Stomach (tissue), 9 donors: ENCODE data around the gene UGT1A5. TPM values are rescaled to one million over a fixed set of nuclear protein-coding genes. Genes with fewer than 3 reads are reported as not detected.
"Not testable (repeated sequence)": the region's sequence is repeated elsewhere in the genome, so short reads cannot be mapped to it uniquely, and the experiment has no call there.

ENCODE experiments used
- DNase-seq, 2 donors: peaks; one replicate each; pipeline versions ENCODE4 v3.0.0 to v3.0.0-alpha.2; 2013 to 2019
- H3K27ac ChIP-seq, 5 donors: fragments of 200-600 bp in 4 of 5; sonication (generic) in 4 of 5; one replicate each; pipeline ENCODE4 v1.5.1; 2013 to 2019; ENCODE audit warnings: mild to moderate bottlenecking in 1 of 5, moderate library complexity in 1 of 5
- H3K27me3 ChIP-seq, 3 donors: fragments of 200-600 bp; sonication (generic); one replicate each; pipeline ENCODE4 v1.5.1; 2017 to 2019; ENCODE audit warnings: mixed run types in 1 of 3
- H3K36me3 ChIP-seq, 4 donors: fragments of 200-600 bp; sonication (generic); 1 replicate in 3 of 4; 2 replicates in 1 of 4; pipeline ENCODE4 v1.5.1; 2016 to 2019
- H3K4me1 ChIP-seq, 4 donors: fragments of 200-600 bp; sonication (generic); one replicate each; pipeline ENCODE4 v1.5.1; 2016 to 2019
- H3K4me3 ChIP-seq, 4 donors: fragments of 200-600 bp; sonication (generic) in 3 of 4; one replicate each; pipeline ENCODE4 v1.5.1; 2016 to 2019; ENCODE audit warnings: mild to moderate bottlenecking in 1 of 4
- H3K9me3 ChIP-seq, 4 donors: fragments of 200-600 bp; sonication (generic); one replicate each; pipeline ENCODE4 v1.5.1; 2016 to 2019
- CTCF ChIP-seq, 7 experiments: fragments of 450-650 bp in 4 of 7; fragments of 200-600 bp in 3 of 7; sonication (generic) in 3 of 7; IDR thresholded peaks; one replicate each; pipeline ENCODE4 v1.5.1; 2016 to 2019; ENCODE audit warnings: antibody characterized with exemption in 7 of 7, control low read depth in 2 of 7, mild to moderate bottlenecking in 1 of 7
- EP300 ChIP-seq: sonication (generic); formaldehyde crosslinking; IDR thresholded peaks from one replicate; pipeline ENCODE4 v1.6.1; 2017; ENCODE audit warnings: antibody characterized with exemption
- POLR2A ChIP-seq, 4 donors: fragments of 450-650 bp; IDR thresholded peaks; one replicate each; pipeline ENCODE4 v1.6.1; 2016; ENCODE audit warnings: antibody characterized with exemption in 4 of 4, control low read depth in 2 of 4, mild to moderate bottlenecking in 1 of 4, moderate library complexity in 1 of 4
- POLR2AphosphoS5 ChIP-seq, 3 donors: sonication (generic); formaldehyde crosslinking; IDR thresholded peaks; one replicate each; pipeline ENCODE4 v1.6.1; 2016; ENCODE audit warnings: antibody characterized with exemption in 3 of 3
- whole genome bisulfite sequencing, 5 donors: extraction: QIAGEN DNeasy Blood & Tissue Kit in 3 of 5; methylation state at CpG; one replicate each; pipeline versions ENCODE4 v1.1.5 to v1.1.7; 2013 to 2018; 5-methylcytosine and 5-hydroxymethylcytosine counted together
- intact Hi-C: fragments of 100-400 bp; cut with DNase I; formaldehyde crosslinking; loops from one replicate; pipeline ENCODE4 v1.15.1; 2023; ENCODE audit warnings: low total_unique reads
- polyA plus RNA-seq, 3 donors: library from polyadenylated mRNA; stranded (reverse); fragments of 200-250 nt; gene quantifications; one replicate each; pipeline ENCODE4 v1.2.3, GENCODE V29; 2013
- total RNA-seq, 5 donors: library from RNA; depleted of rRNA; stranded (reverse); fragments of >200 nt; gene quantifications; one replicate each; pipeline versions ENCODE4 v1.1.0 to v1.2.3, GENCODE V29; 2014 to 2016
- donor health status: healthy with polysubstance abuse.
- donor health status: Bipolar disorder and iron deficiency.
- donor health status: healthy.

UGT1A5 gene
- total and polyA plus RNA-seq, 8 donors = 0.37 to 13.0 (median 1.7) TPM; not detected in 5

- Histone ChIP-seq H3K27ac (no peak within 1 kb of the TSS), H3K4me3 (no peak within 1 kb of the TSS)
- no peak for DNase-seq
Observed at GRCh38 chr2:233728723-233729301, 16.1 kb downstream of the UGT1A5 start, which contains the start of gene UGT1A3. UGT1A3 (plus strand) TSS chr2:233729042; CDS start chr2:233729127, 85 bp downstream.

DNA sequence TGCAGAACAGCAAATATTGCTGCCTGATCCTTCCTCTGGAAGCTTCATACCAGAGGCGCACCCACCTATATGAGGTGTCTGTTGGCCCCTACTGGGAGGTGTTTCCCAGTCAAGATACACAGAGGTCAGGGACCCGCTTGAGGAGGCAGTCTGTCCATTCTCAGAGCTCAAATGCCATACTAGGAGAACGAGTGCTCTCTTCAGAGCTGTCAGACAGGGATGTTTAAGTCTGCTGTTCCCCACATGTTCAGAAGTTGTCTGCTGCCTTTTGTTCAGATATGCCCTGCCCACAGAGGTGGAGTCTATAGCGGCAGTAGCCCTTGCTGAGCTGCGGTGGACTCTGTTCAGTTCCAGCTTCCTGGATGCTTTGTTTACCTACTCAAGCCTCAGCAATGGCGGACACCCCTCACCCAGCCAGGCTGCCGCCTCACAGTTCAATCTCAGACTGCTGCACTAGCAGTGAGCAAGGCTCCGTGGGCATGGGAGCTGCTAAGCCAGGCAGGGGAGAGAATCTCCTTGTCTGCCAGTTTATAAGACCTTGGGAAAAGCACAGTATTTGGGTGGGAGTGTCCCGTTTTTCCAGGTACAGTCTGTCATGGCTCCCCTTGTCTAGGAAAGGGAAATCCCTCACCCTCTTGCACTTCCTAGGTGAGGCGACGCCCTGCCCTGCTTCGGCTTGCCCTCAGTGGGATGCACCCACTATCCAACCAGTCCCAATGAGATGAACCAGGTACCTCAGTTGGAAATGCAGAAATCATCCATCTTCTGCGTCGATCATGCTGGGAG, 24.4 kb downstream of the UGT1A5 start:
- WGBS, 5 donors = 74 to 79% (median 77%) methylated on average over 12 to 14 of the region's 14 CpGs
- H3K4me1 ChIP-seq, H3K4me3 ChIP-seq, DNase-seq, intact Hi-C loops, H3K27me3 ChIP-seq, H3K27ac ChIP-seq, H3K9me3 ChIP-seq, H3K36me3 ChIP-seq: not testable (repeated sequence)

More at GRCh38 chr2:233728723-233729301, 16.1 kb downstream of the UGT1A5 start, which contains the start of gene UGT1A3:
- intact Hi-C loops = no loop called here
- Histone ChIP-seq H3K36me3 (no peaks in the 10 kb centered on the region), H3K9me3 (no peaks in the 10 kb centered on the region), H3K4me1 (no peaks in the 10 kb centered on the region), H3K27me3 (no peaks in the 10 kb centered on the region)
- TF ChIP-seq CTCF (IDR thresholded peaks at IDR 0.05) = no peak
- TF ChIP-seq POLR2A (IDR thresholded peaks at IDR 0.05) = no peak
- TF ChIP-seq EP300 = no peak
- TF ChIP-seq POLR2AphosphoS5 (IDR thresholded peaks at IDR 0.05) = no peak
- 64 to 75% (median 66%) methylated on average over 8 of the region's 8 CpGs for WGBS, 5 donors

DNA sequence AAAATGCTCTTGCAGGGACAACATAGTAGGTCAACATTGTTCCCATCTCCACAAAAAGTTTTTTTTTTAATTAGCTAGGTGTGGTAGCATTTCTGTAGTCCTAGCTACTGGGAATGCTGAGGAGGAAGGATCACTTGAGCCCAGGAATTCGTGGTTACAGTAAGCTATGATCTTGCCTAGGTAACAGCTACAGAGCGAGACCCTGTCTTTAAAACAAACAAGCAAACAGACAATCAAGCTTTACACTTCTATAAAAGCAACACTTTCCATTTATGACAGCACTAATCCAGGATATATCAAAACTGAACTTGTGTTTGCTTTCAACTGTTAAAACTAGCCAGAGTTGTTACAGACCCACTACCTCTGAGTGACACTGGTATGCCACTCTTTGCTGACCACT, 28.2 kb downstream of the UGT1A5 start:
- Histone ChIP-seq H3K9me3 (no peaks in the 10 kb centered on the region), H3K4me3 (no peak overlapping the region), H3K27me3 (no peaks in the 10 kb centered on the region), H3K27ac (no peak overlapping the region), H3K4me1 (peaks cover 0 to 9% (median 2%) of the 10 kb centered on the region in 4 donors), H3K36me3 (no peaks in the 10 kb centered on the region)
- WGBS, 5 donors = 65 to 79% (median 71%) methylated on average over 2 of the region's 2 CpGs
- TF ChIP-seq CTCF (IDR thresholded peaks at IDR 0.05) (no peak), POLR2A (IDR thresholded peaks at IDR 0.05) (no peak), POLR2AphosphoS5 (IDR thresholded peaks at IDR 0.05) (no peak), EP300 (no peak)
- intact Hi-C loops = no loop called here
- no peak for DNase-seq

GRCh38 chr2:233743464-233744259, 31.0 kb downstream of the UGT1A5 start:
- WGBS, 5 donors = 93 to 97% (median 95%) methylated on average over 41 to 46 of the region's 46 CpGs
- Histone ChIP-seq H3K27me3 (no peaks in the 10 kb centered on the region), H3K27ac (no peak overlapping the region), H3K36me3 (no peaks in the 10 kb centered on the region), H3K4me3 (no peak overlapping the region), H3K9me3 (no peaks in the 10 kb centered on the region), H3K4me1 (peaks cover 0 to 3% (median 0%) of the 10 kb centered on the region in 4 donors)
- DNase-seq = no peak
- intact Hi-C loops = no loop called here
- TF ChIP-seq EP300 = no peak
- no peak for TF ChIP-seq POLR2A (IDR thresholded peaks at IDR 0.05)
- no peak for TF ChIP-seq POLR2AphosphoS5 (IDR thresholded peaks at IDR 0.05)
- no peak for TF ChIP-seq CTCF (IDR thresholded peaks at IDR 0.05)
